GM12878 (cell line): ENCODE measurements around the gene ANKRD13B. TPM values are rescaled to one million over a fixed set of nuclear protein-coding genes. Genes with fewer than 3 reads are reported as not detected.

Experiments used
- ATAC-seq: fragments of 200-7000 bp; cut with Tn5 transposase; 3 replicates; pipeline ENCODE4 v1.9.1; 2020; ENCODE audit warnings: mild to moderate bottlenecking, moderate library complexity
- BruUV-seq: library from RNA; stranded (reverse); fragments of 400-500 nt; replicated peaks from 2 replicates; lab custom pipeline; 2021; lab: Mats Ljungman, UMichigan
- CTCF ChIA-PET: fragments of 300-600 bp; sonication (Branson Sonifier 250); formaldehyde crosslinking; extraction: SDS; loops from one replicate; lab custom pipeline; 2021; ENCODE audit warnings: inconsistent platforms; lab: Yijun Ruan, JAX
- POLR2A ChIA-PET: fragments of 350-600 bp; formaldehyde crosslinking; extraction: SDS; loops from one replicate; lab custom pipeline; 2021; ENCODE audit warnings: inconsistent platforms; lab: Charles Lee
- RAD21 ChIA-PET: fragments of 300-600 bp; sonication (Branson Sonifier 250); formaldehyde crosslinking; loops from one replicate; lab custom pipeline; 2023; ENCODE audit warnings: antibody characterized with exemption; ENCODE audit not compliant: unreplicated experiment; lab: Charles Lee
- SMC1A ChIA-PET: fragments of 300-600 bp; sonication (Branson Sonifier 250); formaldehyde crosslinking; loops from one replicate; lab custom pipeline; 2023; ENCODE audit not compliant: unreplicated experiment, uncharacterized antibody; lab: Charles Lee
- DNase-seq: peaks from one replicate; pipeline ENCODE4 v3.0.0-alpha.2; 2011; ENCODE audit warnings: low read depth, low spot score
- FAIRE-seq: peaks from 3 replicates; lab custom pipeline; 2011; peaks lifted over from hg19 to GRCh38; lab: Jason Lieb, UNC
- H2AFZ ChIP-seq: 2 replicates; pipeline ENCODE4 v1.6.0; 2011; ENCODE audit warnings: low read depth, low read length, control low read depth; ENCODE audit not compliant: control insufficient read depth
- H3K27ac ChIP-seq: 2 replicates; pipeline ENCODE4 v1.5.1; 2011; ENCODE audit warnings: control low read depth; ENCODE audit not compliant: control insufficient read depth, insufficient read depth
- H3K27me3 ChIP-seq, 2 experiments: replicated peaks in 1 of 2; 2 replicates each; pipeline versions ENCODE4 v1.6.0 to v1.6.1; 2011; ENCODE audit warnings: low read length in 1 of 2; ENCODE audit not compliant: control insufficient read depth in 2 of 2, insufficient read depth in 2 of 2
- H3K36me3 ChIP-seq, 2 experiments: 2 replicates each; pipeline ENCODE4 v1.5.1; 2011; ENCODE audit warnings: low read length in 1 of 2; ENCODE audit not compliant: control insufficient read depth in 2 of 2, insufficient read depth in 2 of 2
- H3K4me1 ChIP-seq: 2 replicates; pipeline ENCODE4 v1.6.1; 2011; ENCODE audit warnings: mild to moderate bottlenecking, low read length, moderate library complexity, mixed read lengths; ENCODE audit not compliant: control insufficient read depth, insufficient read depth
- H3K4me2 ChIP-seq: 2 replicates; pipeline ENCODE4 v1.6.0; 2011; ENCODE audit warnings: control low read depth; ENCODE audit not compliant: control insufficient read depth, insufficient read depth
- H3K4me3 ChIP-seq: fragments of 200-600 bp; sonication (generic); 2 replicates; pipeline ENCODE4 v1.5.1; 2016
- H3K79me2 ChIP-seq: 2 replicates; pipeline ENCODE4 v1.6.0; 2011; ENCODE audit warnings: low read length; ENCODE audit not compliant: control insufficient read depth, insufficient read depth
- H3K9ac ChIP-seq: 2 replicates; pipeline ENCODE4 v1.8.0; 2011; ENCODE audit warnings: low read length, control low read depth, mixed read lengths; ENCODE audit not compliant: control insufficient read depth, insufficient read depth
- H3K9me3 ChIP-seq: replicated peaks from 3 replicates; pipeline ENCODE4 v1.5.1; 2011; ENCODE audit warnings: mild to moderate bottlenecking, low read length; ENCODE audit not compliant: control insufficient read depth, insufficient read depth
- H4K20me1 ChIP-seq: 2 replicates; pipeline ENCODE4 v1.6.0; 2011; ENCODE audit not compliant: control insufficient read depth, insufficient read depth
- CBFB ChIP-seq: IDR thresholded peaks from 2 replicates; pipeline ENCODE4 v1.6.1; 2016; ENCODE audit warnings: antibody characterized with exemption, low read depth
- CBX3 ChIP-seq: fragments of 200-600 bp; sonication (generic); IDR thresholded peaks from 2 replicates; pipeline ENCODE4 v1.6.1; 2016; ENCODE audit warnings: low read depth, borderline replicate concordance
- E4F1 ChIP-seq: fragments of 450-650 bp; IDR thresholded peaks from 2 replicates; pipeline ENCODE4 v1.6.1; 2018; ENCODE audit warnings: borderline replicate concordance, mild to moderate bottlenecking; ENCODE audit not compliant: partially characterized antibody
- EP300 ChIP-seq, 2 experiments: fragments of 150-350 bp in 1 of 2; IDR thresholded peaks; 2 replicates each; pipeline ENCODE4 v1.6.1; 2011 to 2012; ENCODE audit warnings: low read depth in 2 of 2, low read length in 2 of 2, borderline replicate concordance in 1 of 2, improper control_type of control experiment in 1 of 2, inconsistent platforms in 1 of 2; ENCODE audit not compliant: control insufficient read depth in 1 of 2
- SMAD1 ChIP-seq: fragments of 450-650 bp; IDR thresholded peaks from 2 replicates; pipeline ENCODE4 v1.6.1; 2018; ENCODE audit warnings: mild to moderate bottlenecking, low read depth; ENCODE audit not compliant: partially characterized antibody
- SREBF1 ChIP-seq: IDR thresholded peaks from 2 replicates; pipeline ENCODE4 v1.6.1; 2012; ENCODE audit warnings: mild to moderate bottlenecking, low read length
- SRF ChIP-seq, 2 experiments: IDR thresholded peaks; 2 replicates each; pipeline ENCODE4 v1.6.1; 2011; ENCODE audit warnings: low read depth in 2 of 2, low read length in 2 of 2, mild to moderate bottlenecking in 1 of 2, moderate library complexity in 1 of 2
- TBL1XR1 ChIP-seq: IDR thresholded peaks from 2 replicates; pipeline ENCODE4 v1.6.1; 2012; ENCODE audit warnings: low read depth, low read length, improper control_type of control experiment
- TCF3 ChIP-seq: IDR thresholded peaks from 2 replicates; pipeline ENCODE4 v1.6.1; 2012; ENCODE audit warnings: low read depth, mild to moderate bottlenecking, low read length, borderline replicate concordance; ENCODE audit not compliant: insufficient read depth
- WRNIP1 ChIP-seq: IDR thresholded peaks from 2 replicates; pipeline ENCODE4 v1.6.1; 2011; ENCODE audit warnings: low read depth, low read length, improper control_type of control experiment, borderline replicate concordance
- ZBTB40 ChIP-seq: fragments of 450-650 bp; IDR thresholded peaks from 2 replicates; pipeline ENCODE4 v1.6.1; 2016; ENCODE audit warnings: mild to moderate bottlenecking, moderate library complexity, borderline replicate concordance
- WGBS: methylation state at CpG from one replicate; pipeline ENCODE4 v1.1.6; 2016; ENCODE audit warnings: low lambda C conversion rate; ENCODE audit not compliant: insufficient replicate concordance, insufficient coverage; ENCODE audit errors: missing lambda C conversion rate; 5-methylcytosine and 5-hydroxymethylcytosine counted together
- in situ Hi-C: fragments of 300-500 bp; cut with MboI; formaldehyde crosslinking; loops from 9 replicates; pipeline ENCODE4 v1.14.3; 2018; ENCODE audit warnings: mixed read lengths
- intact Hi-C: fragments of 100-400 bp; cut with micrococcal nuclease; formaldehyde crosslinking; loops from one replicate; pipeline ENCODE4 v1.14.2; 2022; ENCODE audit not compliant: unreplicated experiment
- polyA plus RNA-seq, 11 experiments: library from polyadenylated mRNA; depleted of rRNA in 4 of 11; unstranded in 6 of 11; stranded (reverse) in 5 of 11; fragments of >200 nt; fragmentation: Nextera tagmentation in 4 of 11; fragmentation: Illumina TruSeq in 1 of 11; extraction: Ambion mirVana in 4 of 11; extraction: Trizol in 1 of 11; gene quantifications; 1 replicate in 1 of 11; 2 replicates in 10 of 11; pipeline versions ENCODE4 v1.2.1 to v1.2.3, GENCODE V29; 2011 to 2016; ENCODE audit warnings: inconsistent platforms in 2 of 11, missing spikeins in 2 of 11, low read depth in 1 of 11
- total RNA-seq, 4 experiments: library from RNA; depleted of rRNA in 3 of 4; stranded (reverse); fragments of >200 nt in 3 of 4; fragmentation: Illumina TruSeq in 1 of 4; extraction: Trizol in 1 of 4; gene quantifications; 2 replicates each; pipeline versions ENCODE4 v1.2.1 to v1.2.3, GENCODE V29; 2013 to 2021
- TF ChIP-seq, protein P1 (sequence below): fragments of 450-650 bp; IDR thresholded peaks from 2 replicates; pipeline ENCODE4 v1.6.1; 2017; ENCODE audit warnings: low read depth, mild to moderate bottlenecking, moderate library complexity

The ANKRD13B gene
- total and polyA plus RNA-seq, 10 of the 15 experiments (the other 5 are each of a cell fraction or from before 2014, with no cell fraction given): 0.18 to 15.0 (median 2.8) TPM

GRCh38 chr17:29579866-29580771 lies 12.8 kb upstream of the ANKRD13B start:
- POLR2A ChIA-PET: interaction anchor here (0.7 to 1.8 kb wide), 5 partner anchors 12 to 125 kb away, joined by 3 to 9 read pairs (median 3); partner anchors contain the start of gene ANKRD13B
- Histone ChIP-seq H3K4me3 (no peak overlapping the region), H3K79me2 (peaks cover 4% of the 10 kb centered on the region; the same call in 1 of the 2 replicates), H3K9ac (no peak overlapping the region), H3K27ac (no peak overlapping the region; the same call in 1 of the 2 replicates), H2AFZ (no peak overlapping the region; the same call in 1 of the 2 replicates), H3K4me2 (no peak overlapping the region), H3K4me1 (peaks cover 11% of the 10 kb centered on the region), H3K27me3 (no peaks in the 10 kb centered on the region), H4K20me1 (no peaks in the 10 kb centered on the region), H3K9me3 (no peaks in the 10 kb centered on the region), H3K36me3 (peaks cover 8 to 21% of the 10 kb centered on the region in 2 experiments; a peak in 3 of 4 replicates)
- in situ Hi-C loops: no loop called here
- FAIRE-seq (peak; percentile 98), ATAC-seq (peak; percentile 100), DNase-seq (no peak)
- no TSS peak for BruUV-seq
- SMC1A ChIA-PET: interaction anchor here (0.6 to 2.6 kb wide), 15 partner anchors 11 to 449 kb away, joined by 3 to 14 read pairs (median 3); partner anchors contain the start of gene ANKRD13B
- intact Hi-C loops: loop anchor here (1.0 to 5.0 kb wide), 5 partner anchors 11 to 442 kb away; no protein-coding TSS in a partner anchor
- RAD21 ChIA-PET: interaction anchor here (0.6 to 4.1 kb wide), 14 partner anchors 10 to 513 kb away, joined by 3 to 25 read pairs (median 4); partner anchors contain the start of genes ANKRD13B and TP53I13
- WGBS: 53% methylated on average over 13 of the region's 15 CpGs
- CTCF ChIA-PET: interaction anchor here (0.7 to 6.1 kb wide), 22 partner anchors 8 to 513 kb away, joined by 3 to 72 read pairs (median 4); partner anchors contain the start of gene ANKRD13B
- no peak for TF ChIP-seq CBX3
- TF ChIP-seq CBFB: no peak
- TF ChIP-seq, protein P1, sequence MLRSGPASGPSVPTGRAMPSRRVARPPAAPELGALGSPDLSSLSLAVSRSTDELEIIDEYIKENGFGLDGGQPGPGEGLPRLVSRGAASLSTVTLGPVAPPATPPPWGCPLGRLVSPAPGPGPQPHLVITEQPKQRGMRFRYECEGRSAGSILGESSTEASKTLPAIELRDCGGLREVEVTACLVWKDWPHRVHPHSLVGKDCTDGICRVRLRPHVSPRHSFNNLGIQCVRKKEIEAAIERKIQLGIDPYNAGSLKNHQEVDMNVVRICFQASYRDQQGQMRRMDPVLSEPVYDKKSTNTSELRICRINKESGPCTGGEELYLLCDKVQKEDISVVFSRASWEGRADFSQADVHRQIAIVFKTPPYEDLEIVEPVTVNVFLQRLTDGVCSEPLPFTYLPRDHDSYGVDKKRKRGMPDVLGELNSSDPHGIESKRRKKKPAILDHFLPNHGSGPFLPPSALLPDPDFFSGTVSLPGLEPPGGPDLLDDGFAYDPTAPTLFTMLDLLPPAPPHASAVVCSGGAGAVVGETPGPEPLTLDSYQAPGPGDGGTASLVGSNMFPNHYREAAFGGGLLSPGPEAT: peak; percentile 46; the same call in 1 of the 2 replicates
- TF ChIP-seq TCF3: no peak
- TF ChIP-seq SREBF1: no peak
- TF ChIP-seq E4F1: no peak
- no peak for TF ChIP-seq ZBTB40
- no peak for TF ChIP-seq EP300 (IDR thresholded peaks at IDR 0.05; ENCODE audit: borderline replicate concordance in 1 of 2, control insufficient read depth in 1 of 2, low read depth in 2 of 2, low read length in 2 of 2)
- no peak for TF ChIP-seq SMAD1
- TF ChIP-seq TBL1XR1: no peak
- TF ChIP-seq WRNIP1: no peak
- TF ChIP-seq SRF (IDR thresholded peaks at IDR 0.05; ENCODE audit: low read depth in 2 of 2, low read length in 2 of 2): no peak
